Mesodermal cell (in vitro differentiated cells): ENCODE data around the gene PLEKHA4.

Experiments
- H3K27ac ChIP-seq: 2 replicates; pipeline ENCODE4 v1.7.0; 2013; ENCODE audit warnings: mild to moderate bottlenecking, low read depth, low read length, moderate library complexity; ENCODE audit not compliant: severe bottlenecking
- H3K36me3 ChIP-seq: 2 replicates; pipeline ENCODE4 v1.7.1; 2013; ENCODE audit warnings: mild to moderate bottlenecking, low read length, moderate library complexity; ENCODE audit not compliant: control insufficient read depth, insufficient read depth
- H3K4me1 ChIP-seq: one replicate; pipeline ENCODE4 v1.7.1; 2013; ENCODE audit warnings: mild to moderate bottlenecking, low read length; ENCODE audit not compliant: insufficient read depth, control insufficient read depth, poor library complexity, severe bottlenecking
- H3K4me3 ChIP-seq: 2 replicates; pipeline ENCODE4 v1.7.0; 2013; ENCODE audit warnings: low read length, control low read depth, mild to moderate bottlenecking; ENCODE audit not compliant: insufficient read depth, poor library complexity, severe bottlenecking; ENCODE audit errors: extremely low read depth
- H3K9me3 ChIP-seq: 2 replicates; pipeline ENCODE4 v1.7.1; 2013; ENCODE audit warnings: mild to moderate bottlenecking, low read length, moderate library complexity; ENCODE audit not compliant: control insufficient read depth
- WGBS, 2 experiments: methylation state at CpG; one replicate each; pipeline ENCODE4 v1.1.5; 2013; ENCODE audit warnings: missing lambda C conversion rate in 2 of 2; ENCODE audit not compliant: insufficient coverage in 2 of 2; 5-methylcytosine and 5-hydroxymethylcytosine counted together

Gene PLEKHA4

DNA sequence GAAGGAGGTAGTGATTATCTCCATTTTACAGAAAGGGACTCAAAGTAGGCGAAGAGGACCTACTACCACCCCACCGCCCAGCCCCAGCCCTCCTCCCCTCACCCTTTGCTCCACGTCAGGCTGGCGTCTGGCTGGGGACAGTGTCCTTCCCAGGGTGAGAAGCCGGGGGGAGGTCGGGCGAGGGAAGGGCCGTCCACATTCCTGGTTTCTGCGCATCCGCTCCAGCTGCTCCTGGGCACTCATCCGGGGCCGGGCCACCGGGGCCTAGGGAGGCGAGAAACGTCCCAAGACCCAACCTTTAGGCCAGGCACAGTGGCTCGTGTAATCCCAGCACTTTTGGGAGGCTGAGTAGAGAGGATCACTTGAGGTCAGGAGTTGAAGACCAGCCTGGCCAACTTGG is 27.4 kb downstream of the PLEKHA4 start:
- Histone ChIP-seq H3K4me1 (peaks cover 5% of the 10 kb centered on the region), H3K4me3 (no peak overlapping the region), H3K27ac (no peak overlapping the region), H3K9me3 (no peaks in the 10 kb centered on the region), H3K36me3 (peaks cover 5% of the 10 kb centered on the region)
- 95 to 97% methylated on average over 12 of the region's 16 CpGs for WGBS, 2 experiments

DNA sequence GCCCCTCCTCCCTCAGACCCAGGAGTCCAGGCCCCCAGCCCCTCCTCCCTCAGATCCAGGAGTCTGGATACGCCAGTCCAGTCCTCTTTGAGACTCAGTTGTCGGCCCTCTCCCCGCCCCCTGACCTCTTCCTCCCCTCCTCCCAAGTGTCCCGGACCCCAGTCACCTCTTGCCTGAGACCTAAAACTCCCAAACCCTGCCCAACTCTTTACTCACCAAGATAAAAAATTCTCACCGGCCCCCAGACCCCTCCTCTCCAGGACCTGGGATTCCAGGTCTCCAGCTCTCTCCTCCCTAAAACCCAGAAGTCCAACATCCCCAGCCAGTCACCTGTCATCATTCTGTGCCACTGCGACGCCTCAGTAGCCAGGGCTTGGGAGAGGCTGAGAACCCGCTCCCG is 30.7 kb downstream of the PLEKHA4 start:
- Histone ChIP-seq H3K4me1 (peaks cover 10% of the 10 kb centered on the region), H3K9me3 (no peaks in the 10 kb centered on the region), H3K36me3 (peaks cover 3% of the 10 kb centered on the region), H3K4me3 (peak overlapping the region; percentile 55), H3K27ac (peak overlapping the region; percentile 16)
- WGBS, 2 experiments, result 23 to 30% methylated on average over 2 to 7 of the region's 9 CpGs

DNA sequence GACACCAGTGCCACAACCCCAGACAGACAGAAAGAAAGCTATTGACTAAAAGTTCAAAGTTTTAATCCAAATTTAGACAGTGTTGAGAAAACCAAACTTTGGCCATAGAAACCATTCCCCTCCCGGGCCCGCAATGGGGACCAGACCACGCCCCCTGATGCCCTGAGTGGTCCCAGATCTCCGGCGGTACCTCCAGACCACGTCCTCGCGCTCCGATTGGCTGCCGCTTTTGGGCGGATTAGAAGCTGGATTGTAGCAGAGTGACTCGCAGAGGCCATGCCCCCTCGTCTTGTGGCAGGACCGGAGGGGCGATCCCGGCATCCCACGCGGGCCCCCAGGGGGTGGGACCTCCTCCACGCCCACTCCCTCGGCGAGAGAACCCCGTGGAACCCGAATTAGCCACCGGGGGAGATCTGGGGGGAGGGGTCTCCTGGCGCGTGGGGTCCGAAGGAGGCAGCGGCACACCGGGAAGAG is 31.3 kb downstream of the PLEKHA4 start:
- Histone ChIP-seq H3K27ac (peak overlapping the region; percentile 93), H3K4me1 (peaks cover 10% of the 10 kb centered on the region), H3K9me3 (no peaks in the 10 kb centered on the region), H3K36me3 (peaks cover 8% of the 10 kb centered on the region), H3K4me3 (peak overlapping the region; percentile 55)
- 0% methylated on average over 12 to 14 of the region's 29 CpGs for WGBS, 2 experiments

DNA sequence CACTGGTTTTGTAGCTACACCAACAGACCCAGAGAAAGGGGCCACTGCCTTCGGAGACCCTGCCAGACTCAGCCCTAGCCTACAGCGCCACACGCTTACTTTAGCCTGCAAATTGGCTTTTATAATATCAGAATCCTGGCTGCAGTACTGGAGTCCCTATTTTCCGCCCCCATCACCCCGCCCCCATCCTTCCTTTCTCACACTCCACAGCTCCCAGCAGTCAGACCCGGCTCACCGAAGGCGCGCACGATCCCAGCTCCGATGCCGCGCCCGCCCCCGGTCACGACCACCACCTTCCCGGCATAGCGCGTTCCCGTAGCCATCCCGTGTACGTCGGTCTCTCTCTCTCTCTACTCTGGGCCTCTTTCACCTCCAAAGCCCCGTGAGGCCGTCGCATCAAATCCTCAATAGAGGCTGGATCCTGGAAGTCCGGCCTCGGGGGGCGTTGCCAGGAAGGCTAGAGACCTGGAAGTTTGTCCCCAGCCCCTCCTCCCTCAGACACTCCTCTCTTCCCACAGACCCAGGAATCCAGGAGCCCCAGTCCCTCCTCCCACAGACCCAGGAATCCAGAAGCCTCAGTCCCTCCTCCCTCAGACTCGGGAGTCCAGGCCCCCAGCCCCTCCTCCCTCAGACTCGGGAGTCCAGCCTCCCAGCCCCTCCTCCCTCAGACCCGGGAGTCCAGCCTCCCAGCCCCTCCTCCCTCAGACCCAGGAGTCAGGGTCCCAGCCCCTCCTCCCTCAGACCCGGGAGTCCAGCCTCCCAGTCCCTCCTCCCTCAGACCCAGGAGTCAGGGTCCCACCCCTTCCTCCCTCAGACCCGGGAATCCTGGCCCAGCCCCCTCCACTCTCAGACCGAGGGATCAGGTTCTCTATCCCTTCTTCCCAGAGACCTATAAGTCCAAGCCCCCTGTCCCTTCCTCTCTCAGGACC is 32.1 kb downstream of the PLEKHA4 start, which contains the start of gene HSD17B14:
HSD17B14 (minus strand) TSS at position 403 of the 929 bp plus-strand sequence; CDS start at position 323, 80 bp downstream.
- 1% methylated on average over 32 to 35 of the region's 35 CpGs for WGBS, 2 experiments
- Histone ChIP-seq H3K4me3 (peak within 1 kb of the TSS; percentile 55), H3K27ac (peak within 1 kb of the TSS; percentile 93), H3K4me1 (peaks cover 10% of the 10 kb centered on the region), H3K36me3 (peaks cover 12% of the 10 kb centered on the region), H3K9me3 (no peaks in the 10 kb centered on the region)

DNA sequence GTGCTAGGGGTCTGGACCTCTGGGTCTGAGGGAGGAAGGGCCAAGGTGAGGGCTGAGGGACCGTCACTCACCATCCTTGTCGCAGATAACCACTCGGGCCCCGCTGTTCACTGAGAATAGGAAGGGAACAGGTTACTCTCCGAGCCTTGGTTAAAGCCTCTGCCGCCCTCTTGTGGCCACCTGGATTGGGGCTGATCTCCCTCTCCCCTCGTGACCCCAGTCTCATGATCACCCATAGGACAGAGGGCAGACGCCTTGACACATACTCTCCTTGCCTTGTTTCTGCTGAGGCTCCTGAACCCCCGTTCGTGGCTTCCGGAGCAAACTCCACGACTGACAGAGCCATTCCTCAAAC is 32.7 kb downstream of the PLEKHA4 start:
- Histone ChIP-seq H3K4me3 (peak overlapping the region; percentile 55), H3K4me1 (peaks cover 10% of the 10 kb centered on the region), H3K27ac (peak overlapping the region; percentile 93), H3K36me3 (peaks cover 12% of the 10 kb centered on the region), H3K9me3 (no peaks in the 10 kb centered on the region)
- 2% methylated on average over 10 to 12 of the region's 12 CpGs for WGBS, 2 experiments

DNA sequence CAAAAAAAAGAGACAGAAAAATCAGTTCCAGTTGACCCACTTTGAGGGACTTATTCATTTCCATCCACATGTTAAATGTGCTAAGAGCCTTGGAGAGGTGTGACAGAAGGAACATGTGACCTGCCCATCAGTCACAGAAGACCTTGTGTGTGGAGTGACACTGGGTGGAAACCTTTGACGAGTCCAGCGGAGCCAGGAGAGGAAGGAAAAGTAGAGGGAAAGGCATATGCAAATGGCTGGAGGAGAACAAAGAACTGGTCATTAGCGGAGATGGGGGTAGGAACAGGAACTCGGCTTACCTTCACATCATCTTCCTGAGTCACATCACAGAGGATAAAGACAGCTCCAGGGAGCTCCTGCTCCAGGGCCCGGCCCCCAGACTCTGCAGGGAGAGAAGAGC is 34.4 kb downstream of the PLEKHA4 start:
- H3K36me3 ChIP-seq, result peaks cover 12% of the 10 kb centered on the region
- no peak overlapping the region for H3K27ac ChIP-seq
- WGBS, 2 experiments, result 63 to 72% methylated on average over 2 to 4 of the region's 5 CpGs
- H3K4me1 ChIP-seq, result peaks cover 10% of the 10 kb centered on the region
- no peaks in the 10 kb centered on the region for H3K9me3 ChIP-seq
- H3K4me3 ChIP-seq, result no peak overlapping the region

DNA sequence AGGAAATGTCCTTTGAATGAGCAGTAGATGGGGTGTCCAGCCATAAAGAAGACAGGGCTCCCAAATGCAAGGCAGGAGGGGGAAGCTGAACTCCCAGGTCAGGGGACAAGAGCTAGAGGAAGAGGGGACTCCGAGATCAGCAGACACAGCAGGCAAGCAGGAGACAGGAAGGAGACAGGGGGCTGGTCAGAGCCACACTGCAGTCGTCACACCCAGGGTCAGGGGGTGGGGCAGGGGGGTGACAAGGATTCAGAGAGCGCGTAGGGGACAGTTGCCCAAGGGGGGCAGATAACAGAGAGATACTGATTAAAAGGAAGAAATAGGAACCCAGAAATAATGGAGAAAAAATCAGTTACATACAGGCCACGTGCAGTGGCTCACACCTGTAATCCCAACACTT is 35.4 kb downstream of the PLEKHA4 start:
- Histone ChIP-seq H3K36me3 (peaks cover 12% of the 10 kb centered on the region), H3K4me3 (no peak overlapping the region), H3K27ac (no peak overlapping the region), H3K4me1 (peaks cover 10% of the 10 kb centered on the region), H3K9me3 (no peaks in the 10 kb centered on the region)
- WGBS, 2 experiments, result 70% methylated on average over 2 to 5 of the region's 5 CpGs

DNA sequence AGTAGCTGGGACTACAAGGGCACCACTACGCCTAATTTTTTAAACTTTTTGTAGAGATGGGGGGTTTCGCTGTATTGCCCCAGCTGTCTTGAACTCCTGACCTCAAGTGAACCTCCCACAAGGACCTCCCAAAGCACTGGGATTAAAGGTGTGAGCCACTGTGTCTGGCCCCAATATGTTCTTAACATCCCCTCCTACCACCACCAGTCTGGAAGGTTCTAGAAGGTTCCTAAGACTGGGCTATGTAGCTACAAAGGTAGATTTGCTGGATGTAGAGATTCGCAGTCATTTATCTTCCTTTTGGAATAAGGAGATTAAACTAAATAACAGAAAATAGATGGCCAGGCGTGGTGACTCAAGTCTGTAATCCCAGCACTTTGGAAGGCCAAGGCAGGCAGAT is 37.5 kb downstream of the PLEKHA4 start:
- 92 to 100% methylated on average over 1 to 3 of the region's 4 CpGs for WGBS, 2 experiments
- H3K9me3 ChIP-seq, result no peaks in the 10 kb centered on the region
- H3K36me3 ChIP-seq, result peaks cover 12% of the 10 kb centered on the region
- no peak overlapping the region for H3K27ac ChIP-seq
- H3K4me1 ChIP-seq, result peaks cover 4% of the 10 kb centered on the region
- no peak overlapping the region for H3K4me3 ChIP-seq

DNA sequence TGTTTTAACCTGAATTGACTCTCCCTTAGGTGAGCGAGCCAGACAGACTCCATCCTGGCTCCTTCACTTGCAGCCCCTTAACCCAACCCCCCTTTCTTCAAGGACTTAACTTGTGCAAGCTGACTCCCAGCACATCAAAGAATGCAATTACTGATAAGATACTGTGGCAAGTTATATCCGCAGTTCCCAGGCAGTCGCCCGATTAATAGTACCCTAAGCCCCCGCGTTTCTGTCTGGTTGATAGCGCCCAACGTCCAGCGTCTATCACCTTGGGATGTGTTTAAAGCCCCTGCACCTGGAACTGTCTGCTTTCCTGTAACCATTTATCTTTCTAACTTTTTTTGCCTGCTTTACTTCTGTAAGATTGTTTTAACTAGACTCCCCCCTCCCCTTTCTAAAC is 38.3 kb downstream of the PLEKHA4 start:
- no peaks in the 10 kb centered on the region for H3K4me1 ChIP-seq
- H3K4me3 ChIP-seq, result no peak overlapping the region
- 98% methylated on average over 8 to 9 of the region's 9 CpGs for WGBS, 2 experiments
- no peaks in the 10 kb centered on the region for H3K9me3 ChIP-seq
- peaks cover 12% of the 10 kb centered on the region for H3K36me3 ChIP-seq
- H3K27ac ChIP-seq, result no peak overlapping the region

DNA sequence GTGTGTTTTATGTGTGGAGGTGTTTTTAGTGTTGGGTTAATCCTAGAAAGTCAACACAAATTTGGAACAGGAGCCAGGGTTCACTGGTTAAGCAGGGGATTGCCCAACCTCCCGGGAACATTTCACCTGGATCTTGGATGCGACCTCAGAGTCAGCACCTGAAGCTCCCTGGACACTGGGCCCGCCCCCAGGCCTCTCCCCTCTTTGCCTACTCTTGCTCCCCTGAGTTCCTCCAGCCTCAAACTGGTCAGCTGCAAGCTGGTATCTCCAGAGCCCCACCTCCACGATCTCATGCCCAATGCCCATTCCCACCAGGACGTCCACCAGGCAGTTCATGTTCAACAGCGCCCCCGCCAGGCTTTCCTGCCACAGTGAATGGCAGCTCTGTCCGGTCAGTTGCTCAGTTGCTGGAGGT is 41.8 kb downstream of the PLEKHA4 start:
- no peaks in the 10 kb centered on the region for H3K4me1 ChIP-seq
- 95% methylated on average over 7 to 8 of the region's 8 CpGs for WGBS, 2 experiments
- H3K4me3 ChIP-seq, result no peak overlapping the region
- no peak overlapping the region for H3K27ac ChIP-seq
- peaks cover 14% of the 10 kb centered on the region for H3K36me3 ChIP-seq
- H3K9me3 ChIP-seq, result no peaks in the 10 kb centered on the region

DNA sequence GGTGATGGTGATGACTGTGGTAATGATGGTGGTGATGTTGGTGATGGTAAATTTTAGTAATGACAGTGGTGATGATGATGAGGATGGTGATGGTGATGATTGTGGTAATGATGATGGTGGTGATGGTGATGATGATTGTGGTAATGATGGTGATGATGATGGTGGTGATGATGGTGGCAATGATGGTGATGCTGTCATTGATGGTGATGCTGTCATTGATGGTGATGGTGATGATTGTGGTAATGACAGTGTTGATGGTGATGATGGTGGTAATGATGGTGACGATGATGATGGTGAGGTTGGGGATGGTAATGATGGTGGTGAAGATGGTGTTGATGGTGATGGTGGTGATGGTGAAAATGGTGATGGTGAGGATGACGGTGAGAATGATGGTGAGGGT is 45.9 kb downstream of the PLEKHA4 start:
- Histone ChIP-seq H3K36me3 (peaks cover 11% of the 10 kb centered on the region), H3K4me1 (no peaks in the 10 kb centered on the region), H3K27ac (no peak overlapping the region), H3K4me3 (no peak overlapping the region), H3K9me3 (no peaks in the 10 kb centered on the region)
- WGBS, 2 experiments, result 85 to 98% methylated on average over 2 of the region's 2 CpGs
